DOHH2 (cell line): Measurements from ENCODE around the gene CTAGE9.

Experiments used
- H3F3A ChIP-seq: fragments of 200-600 bp; sonication (generic), shearing (Covaris generic); 2 replicates; pipeline ENCODE4 v1.6.0; 2016; ENCODE audit warnings: antibody characterized with exemption, mild to moderate bottlenecking; ENCODE audit not compliant: control insufficient read depth, insufficient read depth
- H3K27ac ChIP-seq: fragments of 200-600 bp; sonication (generic); 2 replicates; pipeline ENCODE4 v1.5.1; 2014; ENCODE audit warnings: low read depth, mild to moderate bottlenecking, low read length, moderate library complexity
- H3K27me3 ChIP-seq: fragments of 200-600 bp; sonication (generic); 2 replicates; pipeline ENCODE4 v1.6.1; 2014; ENCODE audit warnings: mild to moderate bottlenecking, low read length, mixed read lengths; ENCODE audit not compliant: control insufficient read depth
- H3K36me3 ChIP-seq: fragments of 200-600 bp; sonication (generic); 2 replicates; pipeline ENCODE4 v1.6.1; 2014; ENCODE audit warnings: mild to moderate bottlenecking, low read length, moderate library complexity, mixed read lengths; ENCODE audit not compliant: control insufficient read depth
- H3K4me1 ChIP-seq: fragments of 200-600 bp; sonication (generic); 2 replicates; pipeline ENCODE4 v1.6.1; 2014; ENCODE audit warnings: mild to moderate bottlenecking, low read length, mixed read lengths; ENCODE audit not compliant: control insufficient read depth
- H3K4me2 ChIP-seq: fragments of 200-600 bp; sonication (generic); 2 replicates; pipeline ENCODE4 v1.6.0; 2014; ENCODE audit warnings: mild to moderate bottlenecking, low read length, moderate library complexity
- H3K4me3 ChIP-seq: fragments of 200-600 bp; sonication (generic); 2 replicates; pipeline ENCODE4 v1.5.1; 2014; ENCODE audit warnings: mild to moderate bottlenecking, low read length, mixed read lengths
- H3K79me2 ChIP-seq: fragments of 200-600 bp; sonication (generic); 2 replicates; pipeline ENCODE4 v1.6.1; 2014; ENCODE audit warnings: mild to moderate bottlenecking, low read length, mixed read lengths; ENCODE audit not compliant: control insufficient read depth
- H3K9me2 ChIP-seq: fragments of 200-600 bp; sonication (generic); replicated peaks from 2 replicates; pipeline ENCODE4 v1.6.1; 2014; ENCODE audit warnings: mild to moderate bottlenecking, low read length, mixed read lengths; ENCODE audit not compliant: control insufficient read depth
- H3K9me3 ChIP-seq: fragments of 200-600 bp; sonication (generic); 2 replicates; pipeline ENCODE4 v1.6.1; 2014; ENCODE audit warnings: antibody characterized with exemption, low read length, mixed read lengths; ENCODE audit not compliant: control insufficient read depth, insufficient read depth
- H4K20me1 ChIP-seq: fragments of 200-600 bp; sonication (generic); 2 replicates; pipeline ENCODE4 v1.6.0; 2014; ENCODE audit warnings: low read depth, mild to moderate bottlenecking, antibody characterized with exemption, low read length, moderate library complexity; ENCODE audit not compliant: control insufficient read depth, insufficient read depth
- EZH2phosphoT487 ChIP-seq: fragments of 200-600 bp; sonication (generic); IDR thresholded peaks from 2 replicates; pipeline ENCODE4 v1.6.1; 2017; ENCODE audit warnings: borderline replicate concordance, mild to moderate bottlenecking, antibody characterized with exemption, low read length, moderate library complexity, mixed read lengths
- TF ChIP-seq, protein P1 (sequence below): fragments of 200-600 bp; sonication (generic); IDR thresholded peaks from one replicate; pipeline ENCODE4 v1.5.1; 2014; ENCODE audit warnings: antibody characterized with exemption, mild to moderate bottlenecking, low read depth, low read length; ENCODE audit not compliant: poor library complexity, severe bottlenecking

The CTAGE9 gene

DNA sequence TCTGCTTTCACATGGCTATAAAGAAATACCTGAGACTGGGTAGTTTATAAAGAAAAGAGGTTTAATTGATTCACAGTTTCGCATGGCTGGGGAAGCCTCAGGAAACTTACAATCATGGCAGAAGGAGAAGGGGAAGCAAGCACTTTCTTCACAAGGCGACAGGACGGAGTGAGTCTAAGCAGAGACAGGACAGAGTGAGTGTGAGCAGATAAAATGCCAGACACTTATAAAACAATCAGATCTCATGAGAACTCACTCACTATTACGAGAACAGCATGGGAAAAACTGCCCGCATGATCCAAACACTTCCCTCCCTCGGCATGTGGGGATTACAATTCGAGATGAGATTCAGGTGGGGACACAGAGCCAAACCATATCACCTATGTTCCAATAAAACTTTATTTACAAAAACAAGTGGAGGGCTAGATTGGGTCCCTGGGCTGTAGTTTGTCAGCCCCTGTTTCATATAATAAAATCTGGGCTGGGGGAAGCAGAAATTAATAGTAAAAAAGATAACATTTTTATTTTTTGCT is 37.1 kb upstream of the CTAGE9 start:
- TF ChIP-seq, protein P1, sequence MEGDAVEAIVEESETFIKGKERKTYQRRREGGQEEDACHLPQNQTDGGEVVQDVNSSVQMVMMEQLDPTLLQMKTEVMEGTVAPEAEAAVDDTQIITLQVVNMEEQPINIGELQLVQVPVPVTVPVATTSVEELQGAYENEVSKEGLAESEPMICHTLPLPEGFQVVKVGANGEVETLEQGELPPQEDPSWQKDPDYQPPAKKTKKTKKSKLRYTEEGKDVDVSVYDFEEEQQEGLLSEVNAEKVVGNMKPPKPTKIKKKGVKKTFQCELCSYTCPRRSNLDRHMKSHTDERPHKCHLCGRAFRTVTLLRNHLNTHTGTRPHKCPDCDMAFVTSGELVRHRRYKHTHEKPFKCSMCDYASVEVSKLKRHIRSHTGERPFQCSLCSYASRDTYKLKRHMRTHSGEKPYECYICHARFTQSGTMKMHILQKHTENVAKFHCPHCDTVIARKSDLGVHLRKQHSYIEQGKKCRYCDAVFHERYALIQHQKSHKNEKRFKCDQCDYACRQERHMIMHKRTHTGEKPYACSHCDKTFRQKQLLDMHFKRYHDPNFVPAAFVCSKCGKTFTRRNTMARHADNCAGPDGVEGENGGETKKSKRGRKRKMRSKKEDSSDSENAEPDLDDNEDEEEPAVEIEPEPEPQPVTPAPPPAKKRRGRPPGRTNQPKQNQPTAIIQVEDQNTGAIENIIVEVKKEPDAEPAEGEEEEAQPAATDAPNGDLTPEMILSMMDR: no peak
- TF ChIP-seq EZH2phosphoT487: no peak
- H3K9me2 ChIP-seq: no peaks in the 10 kb centered on the region
- H3K27me3 ChIP-seq: no peaks in the 10 kb centered on the region
- no peak overlapping the region for H3K27ac ChIP-seq
- no peak overlapping the region for H3K4me2 ChIP-seq
- peaks cover 16% of the 10 kb centered on the region for H3K36me3 ChIP-seq
- peaks cover 4% of the 10 kb centered on the region; the same call in 1 of the 2 replicates for H3F3A ChIP-seq
- no peak overlapping the region for H3K4me3 ChIP-seq
- no peaks in the 10 kb centered on the region for H4K20me1 ChIP-seq
- no peaks in the 10 kb centered on the region for H3K4me1 ChIP-seq
- H3K9me3 ChIP-seq: no peaks in the 10 kb centered on the region
- H3K79me2 ChIP-seq: no peaks in the 10 kb centered on the region

- no peak for TF ChIP-seq EZH2phosphoT487
- TF ChIP-seq, protein P1: no peak
- peaks cover 7% of the 10 kb centered on the region; the same call in 1 of the 2 replicates for H3F3A ChIP-seq
- no peaks in the 10 kb centered on the region for H4K20me1 ChIP-seq
- H3K4me3 ChIP-seq: no peak overlapping the region
- peaks cover 40% of the 10 kb centered on the region for H3K36me3 ChIP-seq
- H3K27me3 ChIP-seq: no peaks in the 10 kb centered on the region
- no peak overlapping the region for H3K4me2 ChIP-seq
- peaks cover 10% of the 10 kb centered on the region for H3K4me1 ChIP-seq
- no peaks in the 10 kb centered on the region for H3K9me2 ChIP-seq
- H3K9me3 ChIP-seq: no peaks in the 10 kb centered on the region
- no peak overlapping the region for H3K27ac ChIP-seq
- no peaks in the 10 kb centered on the region for H3K79me2 ChIP-seq
Measured at GRCh38 chr6:131745476-131745875, 34.7 kb upstream of the CTAGE9 start.

GRCh38 chr6:131744432-131745287 is 33.8 kb upstream of the CTAGE9 start:
- Histone ChIP-seq H3K27me3 (no peaks in the 10 kb centered on the region), H3K79me2 (no peaks in the 10 kb centered on the region), H3K9me2 (no peaks in the 10 kb centered on the region), H3K4me1 (peaks cover 10% of the 10 kb centered on the region), H3K4me3 (no peak overlapping the region), H3K36me3 (peaks cover 45% of the 10 kb centered on the region), H3K27ac (no peak overlapping the region), H4K20me1 (no peaks in the 10 kb centered on the region), H3F3A (peaks cover 7% of the 10 kb centered on the region; the same call in 1 of the 2 replicates), H3K9me3 (no peaks in the 10 kb centered on the region), H3K4me2 (no peak overlapping the region)
- TF ChIP-seq, protein P1: no peak
- TF ChIP-seq EZH2phosphoT487: no peak
